ENCODE measurements around the gene PEX11A. TPM values are rescaled to one million over a fixed set of nuclear protein-coding genes. Genes with fewer than 3 reads are reported as not detected.
A peak's percentile ranks its signal among the peaks of the same experiment; 100 is the strongest.
"Not testable (repeated sequence)": the region's sequence is repeated elsewhere in the genome, so short reads cannot be mapped to it uniquely, and the experiment has no call there.

The PEX11A gene
- total RNA-seq, 1 experiment from 2014 or later = 6.2 TPM

DNA sequence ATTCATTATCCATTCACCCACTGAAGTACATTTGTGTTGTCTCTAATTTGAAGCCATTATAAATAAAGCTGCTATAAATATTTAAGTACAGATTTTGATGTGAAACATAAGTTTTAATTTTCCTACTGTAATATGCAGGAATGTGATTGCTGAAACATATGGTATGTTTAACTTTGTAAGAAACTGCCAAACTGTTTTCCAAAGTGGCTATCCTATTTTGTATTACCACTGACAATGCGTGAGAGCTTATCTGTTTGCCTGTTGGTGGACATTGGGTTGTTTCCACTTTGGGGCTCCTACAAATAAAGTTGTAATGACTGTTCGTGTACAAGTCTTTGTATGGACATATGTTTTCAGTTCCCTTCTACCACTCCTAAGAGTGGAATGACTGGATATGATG is 2.5 kb upstream of the PEX11A start:
- no peaks in the 10 kb centered on the region for H3K27me3 ChIP-seq (ENCODE audit: control insufficient read depth, insufficient read depth, low read length)
- POLR2A ChIA-PET = no interaction called here
- no peak overlapping the region for H3K27ac ChIP-seq (ENCODE audit: low read length)
- no peak overlapping the region for H3K4me3 ChIP-seq (ENCODE audit: low read depth in 2 of 2, low read length in 2 of 2)
- no peak for DNase-seq (ENCODE audit: low read depth, low spot score)
- H3K36me3 ChIP-seq (ENCODE audit: control insufficient read depth, insufficient read depth, low read length) = no peaks in the 10 kb centered on the region
- intact Hi-C loops (cut with micrococcal nuclease; ENCODE audit: unreplicated experiment) = no loop called here
- H3K9me3 ChIP-seq (ENCODE audit: control insufficient read depth, insufficient read depth, low read depth, low read length) = no peaks in the 10 kb centered on the region
- BruUV-seq (replicated peaks) = no TSS peak
- CTCF ChIA-PET = no interaction called here
- TF ChIP-seq, protein P1, sequence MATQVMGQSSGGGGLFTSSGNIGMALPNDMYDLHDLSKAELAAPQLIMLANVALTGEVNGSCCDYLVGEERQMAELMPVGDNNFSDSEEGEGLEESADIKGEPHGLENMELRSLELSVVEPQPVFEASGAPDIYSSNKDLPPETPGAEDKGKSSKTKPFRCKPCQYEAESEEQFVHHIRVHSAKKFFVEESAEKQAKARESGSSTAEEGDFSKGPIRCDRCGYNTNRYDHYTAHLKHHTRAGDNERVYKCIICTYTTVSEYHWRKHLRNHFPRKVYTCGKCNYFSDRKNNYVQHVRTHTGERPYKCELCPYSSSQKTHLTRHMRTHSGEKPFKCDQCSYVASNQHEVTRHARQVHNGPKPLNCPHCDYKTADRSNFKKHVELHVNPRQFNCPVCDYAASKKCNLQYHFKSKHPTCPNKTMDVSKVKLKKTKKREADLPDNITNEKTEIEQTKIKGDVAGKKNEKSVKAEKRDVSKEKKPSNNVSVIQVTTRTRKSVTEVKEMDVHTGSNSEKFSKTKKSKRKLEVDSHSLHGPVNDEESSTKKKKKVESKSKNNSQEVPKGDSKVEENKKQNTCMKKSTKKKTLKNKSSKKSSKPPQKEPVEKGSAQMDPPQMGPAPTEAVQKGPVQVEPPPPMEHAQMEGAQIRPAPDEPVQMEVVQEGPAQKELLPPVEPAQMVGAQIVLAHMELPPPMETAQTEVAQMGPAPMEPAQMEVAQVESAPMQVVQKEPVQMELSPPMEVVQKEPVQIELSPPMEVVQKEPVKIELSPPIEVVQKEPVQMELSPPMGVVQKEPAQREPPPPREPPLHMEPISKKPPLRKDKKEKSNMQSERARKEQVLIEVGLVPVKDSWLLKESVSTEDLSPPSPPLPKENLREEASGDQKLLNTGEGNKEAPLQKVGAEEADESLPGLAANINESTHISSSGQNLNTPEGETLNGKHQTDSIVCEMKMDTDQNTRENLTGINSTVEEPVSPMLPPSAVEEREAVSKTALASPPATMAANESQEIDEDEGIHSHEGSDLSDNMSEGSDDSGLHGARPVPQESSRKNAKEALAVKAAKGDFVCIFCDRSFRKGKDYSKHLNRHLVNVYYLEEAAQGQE (IDR thresholded peaks at IDR 0.05; ENCODE audit: insufficient read depth in 1 of 2, low read depth in 2 of 2, low read length in 1 of 2) = no peak
- TF ChIP-seq SIN3A (IDR thresholded peaks at IDR 0.05; ENCODE audit: borderline replicate concordance, insufficient read depth, low read depth, low read length) = no peak
- TF ChIP-seq, protein P2, sequence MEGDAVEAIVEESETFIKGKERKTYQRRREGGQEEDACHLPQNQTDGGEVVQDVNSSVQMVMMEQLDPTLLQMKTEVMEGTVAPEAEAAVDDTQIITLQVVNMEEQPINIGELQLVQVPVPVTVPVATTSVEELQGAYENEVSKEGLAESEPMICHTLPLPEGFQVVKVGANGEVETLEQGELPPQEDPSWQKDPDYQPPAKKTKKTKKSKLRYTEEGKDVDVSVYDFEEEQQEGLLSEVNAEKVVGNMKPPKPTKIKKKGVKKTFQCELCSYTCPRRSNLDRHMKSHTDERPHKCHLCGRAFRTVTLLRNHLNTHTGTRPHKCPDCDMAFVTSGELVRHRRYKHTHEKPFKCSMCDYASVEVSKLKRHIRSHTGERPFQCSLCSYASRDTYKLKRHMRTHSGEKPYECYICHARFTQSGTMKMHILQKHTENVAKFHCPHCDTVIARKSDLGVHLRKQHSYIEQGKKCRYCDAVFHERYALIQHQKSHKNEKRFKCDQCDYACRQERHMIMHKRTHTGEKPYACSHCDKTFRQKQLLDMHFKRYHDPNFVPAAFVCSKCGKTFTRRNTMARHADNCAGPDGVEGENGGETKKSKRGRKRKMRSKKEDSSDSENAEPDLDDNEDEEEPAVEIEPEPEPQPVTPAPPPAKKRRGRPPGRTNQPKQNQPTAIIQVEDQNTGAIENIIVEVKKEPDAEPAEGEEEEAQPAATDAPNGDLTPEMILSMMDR (IDR thresholded peaks at IDR 0.05) = no peak
- no peak for TF ChIP-seq POLR2AphosphoS5 (IDR thresholded peaks at IDR 0.05; ENCODE audit: low read depth, low read length)
- no peak for TF ChIP-seq TCF7L2 (IDR thresholded peaks at IDR 0.05; ENCODE audit: low read depth, low read length)
- H3K4me1 ChIP-seq (ENCODE audit: control insufficient read depth, insufficient read depth, low read length) = peaks cover 8% of the 10 kb centered on the region; the same call in 1 of the 2 replicates
- in situ Hi-C loops (cut with HindIII; ENCODE audit: low pct_unique_long_range_greater_than_20kb, low sequenced_read_pairs) = no loop called here
- ATAC-seq = no peak

DNA sequence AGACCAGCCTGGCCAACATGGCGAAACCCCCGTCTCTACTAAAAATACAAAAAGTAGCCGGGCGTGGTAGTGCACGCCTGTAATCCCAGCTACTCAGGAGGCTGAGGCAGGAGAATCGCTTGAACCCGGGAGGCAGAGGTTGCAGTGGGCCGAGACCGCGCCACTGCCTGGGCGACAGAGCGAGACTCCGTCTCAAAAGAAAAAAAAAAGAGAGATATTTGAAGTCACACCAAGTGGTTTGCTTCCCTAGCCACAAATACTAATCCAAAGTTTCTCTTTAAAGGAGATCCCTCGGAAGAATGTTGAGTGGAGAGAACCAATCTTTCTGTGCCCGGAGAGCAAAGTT is 651 bp downstream of the PEX11A start:
- CTCF ChIA-PET; H3K9me3 ChIP-seq (ENCODE audit: control insufficient read depth, insufficient read depth, low read depth, low read length); H3K27me3 ChIP-seq (ENCODE audit: control insufficient read depth, insufficient read depth, low read length); H3K36me3 ChIP-seq (ENCODE audit: control insufficient read depth, insufficient read depth, low read length); H3K4me1 ChIP-seq (ENCODE audit: control insufficient read depth, insufficient read depth, low read length); in situ Hi-C loops (cut with HindIII; ENCODE audit: low pct_unique_long_range_greater_than_20kb, low sequenced_read_pairs); BruUV-seq (replicated peaks); DNase-seq (ENCODE audit: low read depth, low spot score); POLR2A ChIA-PET; intact Hi-C loops (cut with micrococcal nuclease; ENCODE audit: unreplicated experiment); ATAC-seq: not testable (repeated sequence)
- peak overlapping the region; percentile 79 for H3K27ac ChIP-seq (ENCODE audit: low read length)
- peak overlapping the region; percentile 72 to 89 for H3K4me3 ChIP-seq (ENCODE audit: low read depth in 2 of 2, low read length in 2 of 2)

DNA sequence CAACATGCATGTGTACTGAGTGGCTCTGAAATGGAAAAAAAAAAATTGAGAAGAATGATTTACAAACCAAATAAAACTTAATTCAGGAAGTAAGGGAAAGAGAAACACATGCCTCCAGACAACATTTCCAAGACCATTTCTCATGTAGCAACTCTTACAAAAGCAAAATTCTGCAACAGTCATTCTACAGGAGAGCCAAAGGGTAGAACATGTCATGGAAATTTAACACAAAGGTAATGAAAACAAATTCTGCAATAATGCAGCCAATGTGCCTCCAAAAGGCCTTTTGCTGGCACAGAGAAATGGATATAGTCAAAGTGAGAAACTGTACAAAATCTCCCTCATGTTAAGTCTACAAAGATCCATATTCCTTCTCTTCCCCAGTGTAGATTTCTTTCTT is 4.0 kb downstream of the PEX11A start:
- ChIA-PET CTCF (no interaction called here), POLR2A (no interaction called here)
- H3K4me1 ChIP-seq (ENCODE audit: control insufficient read depth, insufficient read depth, low read length) = peaks cover 8% of the 10 kb centered on the region; the same call in 1 of the 2 replicates
- H3K36me3 ChIP-seq (ENCODE audit: control insufficient read depth, insufficient read depth, low read length) = no peaks in the 10 kb centered on the region
- H3K4me3 ChIP-seq (ENCODE audit: low read depth in 2 of 2, low read length in 2 of 2) = no peak overlapping the region
- no peaks in the 10 kb centered on the region for H3K27me3 ChIP-seq (ENCODE audit: control insufficient read depth, insufficient read depth, low read length)
- no peak overlapping the region for H3K27ac ChIP-seq (ENCODE audit: low read length)
- no TSS peak for BruUV-seq (replicated peaks)
- H3K9me3 ChIP-seq (ENCODE audit: control insufficient read depth, insufficient read depth, low read depth, low read length) = no peaks in the 10 kb centered on the region
- DNase-seq (ENCODE audit: low read depth, low spot score) (no peak), ATAC-seq (no peak)
- TF ChIP-seq SIN3A (IDR thresholded peaks at IDR 0.05; ENCODE audit: borderline replicate concordance, insufficient read depth, low read depth, low read length) (no peak), TCF7L2 (IDR thresholded peaks at IDR 0.05; ENCODE audit: low read depth, low read length) (no peak), POLR2AphosphoS5 (IDR thresholded peaks at IDR 0.05; ENCODE audit: low read depth, low read length) (no peak)
- TF ChIP-seq, protein P1 (IDR thresholded peaks at IDR 0.05; ENCODE audit: insufficient read depth in 1 of 2, low read depth in 2 of 2, low read length in 1 of 2) = no peak
- TF ChIP-seq, protein P2 (IDR thresholded peaks at IDR 0.05) = no peak
- in situ Hi-C loops (cut with HindIII; ENCODE audit: low pct_unique_long_range_greater_than_20kb, low sequenced_read_pairs) = no loop called here
- intact Hi-C loops (cut with micrococcal nuclease; ENCODE audit: unreplicated experiment) = no loop called here

Measured in Panc1 (cell line).